K562 (cell line): ENCODE results near the gene DIAPH3. TPM values are rescaled to one million over a fixed set of nuclear protein-coding genes. Genes with fewer than 3 reads are reported as not detected.

ENCODE experiments used
- ATAC-seq: fragments of 200-7000 bp; cut with Tn5 transposase; 3 replicates; pipeline ENCODE4 v1.9.1; 2020; ENCODE audit warnings: moderate library complexity
- BruUV-seq: library from RNA; stranded (reverse); fragments of 400-500 nt; replicated peaks from 2 replicates; lab custom pipeline; 2021; lab: Mats Ljungman, UMichigan
- CTCF ChIA-PET: fragments of 300-600 bp; formaldehyde crosslinking; extraction: SDS; loops from one replicate; lab custom pipeline; 2021; ENCODE audit warnings: low intra/inter-chr PET ratio; lab: Yijun Ruan, JAX
- POLR2A ChIA-PET: fragments of 300-600, 350-650 bp; sonication (Branson Sonifier 250); formaldehyde crosslinking; extraction: SDS; loops from one replicate; lab custom pipeline; 2021; ENCODE audit warnings: antibody characterized with exemption, inconsistent platforms; lab: Yijun Ruan, JAX
- DNase-seq, 4 experiments: peaks; one replicate each; pipeline versions ENCODE4 v3.0.0 to v3.0.0-alpha.2; 2011 to 2018; ENCODE audit warnings: low spot score in 3 of 4, mixed read lengths in 3 of 4; ENCODE audit errors: extremely low read depth in 1 of 4
- FAIRE-seq: peaks from 2 replicates; lab custom pipeline; 2011; peaks lifted over from hg19 to GRCh38; lab: Jason Lieb, UNC
- H2AFZ ChIP-seq: 2 replicates; pipeline ENCODE4 v1.6.0; 2011; ENCODE audit warnings: low read depth, low read length, control low read depth, inconsistent platforms
- H3K27ac ChIP-seq: fragments of 200-600 bp; 3 replicates; pipeline ENCODE4 v1.8.0; 2011; ENCODE audit warnings: low read depth, mild to moderate bottlenecking, control low read depth, inconsistent platforms, low read length, moderate library complexity, mixed read lengths; ENCODE audit errors: extremely low read depth
- H3K27me3 ChIP-seq, 2 experiments: fragments of 300-600 bp in 1 of 2; 2 replicates in 1 of 2; 3 replicates in 1 of 2; pipeline versions ENCODE4 v1.6.0 to v1.8.0; 2011; ENCODE audit warnings: inconsistent platforms in 2 of 2, low read length in 2 of 2, mild to moderate bottlenecking in 1 of 2, mixed read lengths in 1 of 2, moderate library complexity in 1 of 2; ENCODE audit not compliant: control insufficient read depth in 2 of 2, insufficient read depth in 2 of 2
- H3K36me3 ChIP-seq: fragments of 300-600 bp; 3 replicates; pipeline ENCODE4 v1.8.0; 2011; ENCODE audit warnings: mild to moderate bottlenecking, low read length, inconsistent platforms; ENCODE audit not compliant: control insufficient read depth, insufficient read depth
- H3K4me1 ChIP-seq, 2 experiments: fragments of 200-600 bp in 1 of 2; replicated peaks in 1 of 2; 2 replicates in 1 of 2; 3 replicates in 1 of 2; pipeline versions ENCODE4 v1.5.1 to v1.8.0; 2011; ENCODE audit warnings: inconsistent platforms in 2 of 2, low read length in 2 of 2, mild to moderate bottlenecking in 1 of 2, mixed read lengths in 1 of 2, moderate library complexity in 1 of 2; ENCODE audit not compliant: control insufficient read depth in 2 of 2, insufficient read depth in 2 of 2
- H3K4me2 ChIP-seq: 2 replicates; pipeline ENCODE4 v1.6.1; 2011; ENCODE audit warnings: low read length, control low read depth, inconsistent platforms, mixed read lengths; ENCODE audit not compliant: insufficient read depth
- H3K4me3 ChIP-seq: fragments of 200-600 bp; sonication (generic), shearing (Covaris generic); 2 replicates; pipeline ENCODE4 v1.5.1; 2016; ENCODE audit warnings: control low read depth, inconsistent platforms
- H3K79me2 ChIP-seq: fragments of 200-600 bp; 3 replicates; pipeline ENCODE4 v1.8.0; 2011; ENCODE audit warnings: low read length, inconsistent platforms; ENCODE audit not compliant: control insufficient read depth, insufficient read depth
- H3K9ac ChIP-seq, 2 experiments: 2 replicates each; pipeline versions ENCODE4 v1.6.0 to v1.6.1; 2011; ENCODE audit warnings: low read depth in 2 of 2, low read length in 2 of 2, control low read depth in 1 of 2, inconsistent platforms in 1 of 2, mild to moderate bottlenecking in 1 of 2, mixed read lengths in 1 of 2; ENCODE audit not compliant: insufficient read depth in 1 of 2
- H3K9me1 ChIP-seq: one replicate; pipeline ENCODE4 v1.6.0; 2011; ENCODE audit warnings: inconsistent platforms, mild to moderate bottlenecking, low read length, moderate library complexity; ENCODE audit not compliant: control insufficient read depth, insufficient read depth
- H3K9me3 ChIP-seq: replicated peaks from 2 replicates; pipeline ENCODE4 v1.5.1; 2011; ENCODE audit warnings: low read depth, low read length, inconsistent platforms; ENCODE audit not compliant: control insufficient read depth, insufficient read depth
- H4K20me1 ChIP-seq: replicated peaks from 2 replicates; pipeline ENCODE4 v1.6.1; 2011; ENCODE audit warnings: low read length, inconsistent platforms, mixed read lengths; ENCODE audit not compliant: control insufficient read depth, insufficient read depth
- ASH1L ChIP-seq: fragments of 450-650 bp; IDR thresholded peaks from 2 replicates; pipeline ENCODE4 v1.6.1; 2018; ENCODE audit warnings: borderline replicate concordance, mild to moderate bottlenecking, low read depth; ENCODE audit not compliant: partially characterized antibody
- BCOR ChIP-seq: fragments of 450-650 bp; IDR thresholded peaks from 2 replicates; pipeline ENCODE4 v1.6.1; 2016
- BRD4 ChIP-seq: fragments of 200-600 bp; sonication (generic); IDR thresholded peaks from 2 replicates; pipeline ENCODE4 v1.6.1; 2017; ENCODE audit warnings: inconsistent platforms
- DDX20 ChIP-seq: fragments of 450-650 bp; IDR thresholded peaks from 2 replicates; pipeline ENCODE4 v1.6.1; 2016; ENCODE audit warnings: missing genetic modification characterization, low read depth, mild to moderate bottlenecking, missing compliant biosample characterization, moderate library complexity
- E2F5 ChIP-seq: sonication (generic); formaldehyde crosslinking; IDR thresholded peaks from 2 replicates; pipeline ENCODE4 v1.8.0; 2022; ENCODE audit warnings: mild to moderate bottlenecking, missing genetic modification reagents
- E2F8 ChIP-seq: fragments of 450-650 bp; IDR thresholded peaks from 2 replicates; pipeline ENCODE4 v1.7.1; 2018; ENCODE audit warnings: mild to moderate bottlenecking, low read depth; ENCODE audit not compliant: partially characterized antibody
- ETV5 ChIP-seq: sonication (generic); formaldehyde crosslinking; IDR thresholded peaks from 2 replicates; pipeline ENCODE4 v1.4.0; 2020; ENCODE audit warnings: low read depth, mild to moderate bottlenecking, missing genetic modification reagents
- GABPA ChIP-seq: fragments of 200-800 bp; sonication (Bioruptor generic); conservative IDR thresholded peaks from 2 replicates; pipeline ENCODE4 v1.6.1; 2016; ENCODE audit warnings: low read depth, missing genetic modification characterization, missing compliant biosample characterization
- MBD2 ChIP-seq: sonication (generic); IDR thresholded peaks from 2 replicates; pipeline ENCODE4 v1.6.1; 2016; ENCODE audit warnings: low read depth, borderline replicate concordance
- NFRKB ChIP-seq: fragments of 450-650 bp; IDR thresholded peaks from 2 replicates; pipeline ENCODE4 v1.6.1; 2016; ENCODE audit warnings: low read depth
- NUFIP1 ChIP-seq: fragments of 450-650 bp; IDR thresholded peaks from 2 replicates; pipeline ENCODE4 v1.6.1; 2018; ENCODE audit not compliant: partially characterized antibody
- SETDB1 ChIP-seq: IDR thresholded peaks from one replicate; pipeline ENCODE4 v1.6.1; 2012; ENCODE audit warnings: low read length, control low read depth, inconsistent platforms
- TAF1 ChIP-seq: IDR thresholded peaks from 2 replicates; pipeline ENCODE4 v1.6.1; 2011; ENCODE audit warnings: mild to moderate bottlenecking, low read length, moderate library complexity; ENCODE audit not compliant: insufficient read depth, control insufficient read depth, severe bottlenecking; ENCODE audit errors: extremely low read depth
- TEAD2 ChIP-seq: fragments of 450-650 bp; IDR thresholded peaks from 2 replicates; pipeline ENCODE4 v1.6.1; 2016; ENCODE audit warnings: missing genetic modification characterization, control low read depth, missing compliant biosample characterization
- WGBS: fragments of 100-300 bp; shearing (Covaris generic); methylation state at CpG from one replicate; pipeline ENCODE4 v1.1.6; 2016; ENCODE audit warnings: low coverage, mixed read lengths; ENCODE audit not compliant: insufficient coverage; ENCODE audit errors: missing lambda C conversion rate; 5-methylcytosine and 5-hydroxymethylcytosine counted together
- in situ Hi-C: fragments of 300-500 bp; cut with MboI; formaldehyde crosslinking; loops from 4 replicates; pipeline ENCODE4 v1.15.0; 2018; ENCODE audit warnings: inconsistent platforms, mixed read lengths
- intact Hi-C: fragments of 100-400 bp; cut with micrococcal nuclease; formaldehyde crosslinking; loops from 2 replicates; pipeline ENCODE4 v1.14.2; 2022
- polyA plus RNA-seq, 8 experiments: library from polyadenylated mRNA; depleted of rRNA in 4 of 8; stranded (reverse) in 5 of 8; unstranded in 3 of 8; fragments of >200 nt; fragmentation: Nextera tagmentation in 2 of 8; fragmentation: Illumina TruSeq in 1 of 8; extraction: Ambion mirVana in 2 of 8; extraction: Trizol in 1 of 8; gene quantifications; 2 replicates each; pipeline versions ENCODE4 v1.2.1 to v1.2.3, GENCODE V29; 2011 to 2014; ENCODE audit warnings: inconsistent platforms in 1 of 8, missing spikeins in 1 of 8
- total RNA-seq, 7 experiments: library from RNA; depleted of rRNA in 6 of 7; stranded (reverse); fragments of >200 nt in 6 of 7; fragmentation: Illumina TruSeq in 2 of 7; extraction: Trizol in 2 of 7; gene quantifications; 2 replicates each; pipeline versions ENCODE4 v1.2.1 to v1.2.3, GENCODE V29; 2011 to 2021; ENCODE audit warnings: low replicate concordance in 1 of 7

Gene DIAPH3
- total and polyA plus RNA-seq, 9 of the 15 experiments (the other 6 are each of a cell fraction or from before 2014, with no cell fraction given): 9.0 to 18.7 (median 14.7) TPM

GRCh38 chr13:59755632-59756290 lies 408.0 kb downstream of the DIAPH3 start:
- Histone ChIP-seq H2AFZ (no peak overlapping the region), H3K4me3 (no peak overlapping the region), H3K27me3 (no peaks in the 10 kb centered on the region), H3K4me2 (no peak overlapping the region), H3K9me3 (no peaks in the 10 kb centered on the region), H3K36me3 (no peaks in the 10 kb centered on the region), H3K9me1 (no peaks in the 10 kb centered on the region), H4K20me1 (no peaks in the 10 kb centered on the region), H3K27ac (no peak overlapping the region), H3K79me2 (no peaks in the 10 kb centered on the region), H3K9ac (no peak overlapping the region), H3K4me1 (no peaks in the 10 kb centered on the region)
- no TSS peak for BruUV-seq
- FAIRE-seq (no peak), DNase-seq (no peak), ATAC-seq (no peak)
- ChIA-PET CTCF (no interaction called here), POLR2A (no interaction called here)
- TF ChIP-seq TEAD2: no peak
- TF ChIP-seq BCOR: no peak
- in situ Hi-C loops: no loop called here
- intact Hi-C loops: no loop called here

GRCh38 chr13:59754411-59754810 lies 409.3 kb downstream of the DIAPH3 start:
- Histone ChIP-seq H3K4me2 (no peak overlapping the region), H3K4me3 (no peak overlapping the region), H3K27me3 (no peaks in the 10 kb centered on the region), H3K4me1 (no peaks in the 10 kb centered on the region), H3K9me1 (no peaks in the 10 kb centered on the region), H3K9me3 (no peaks in the 10 kb centered on the region), H2AFZ (no peak overlapping the region), H3K79me2 (no peaks in the 10 kb centered on the region), H3K36me3 (no peaks in the 10 kb centered on the region), H4K20me1 (no peaks in the 10 kb centered on the region), H3K27ac (no peak overlapping the region), H3K9ac (no peak overlapping the region)
- DNase-seq: no peak
- ATAC-seq: no peak
- no peak for FAIRE-seq
- CTCF ChIA-PET: no interaction called here
- POLR2A ChIA-PET: no interaction called here
- in situ Hi-C loops: no loop called here
- 48% methylated on average over 2 of the region's 2 CpGs for WGBS
- intact Hi-C loops: no loop called here
- no TSS peak for BruUV-seq
- no peak for TF ChIP-seq E2F8
- TF ChIP-seq DDX20 (tag): no peak
- no peak for TF ChIP-seq SETDB1
- no peak for TF ChIP-seq GABPA (tag)
- TF ChIP-seq ASH1L: no peak
- TF ChIP-seq NUFIP1: no peak
- no peak for TF ChIP-seq MBD2
- no peak for TF ChIP-seq TAF1
- TF ChIP-seq ETV5 (CRISPR knock-in tag): no peak
- TF ChIP-seq NFRKB: no peak
- TF ChIP-seq BRD4: no peak
- TF ChIP-seq E2F5: no peak
